ENCODE data around the gene IL32. TPM values are rescaled to one million over a fixed set of nuclear protein-coding genes. Genes with fewer than 3 reads are reported as not detected.
A peak's percentile ranks its signal among the peaks of the same experiment; 100 is the strongest.

The IL32 gene
- total and polyA plus RNA-seq, 2 experiments from 2014 or later = 2.3 to 6.1 TPM

DNA sequence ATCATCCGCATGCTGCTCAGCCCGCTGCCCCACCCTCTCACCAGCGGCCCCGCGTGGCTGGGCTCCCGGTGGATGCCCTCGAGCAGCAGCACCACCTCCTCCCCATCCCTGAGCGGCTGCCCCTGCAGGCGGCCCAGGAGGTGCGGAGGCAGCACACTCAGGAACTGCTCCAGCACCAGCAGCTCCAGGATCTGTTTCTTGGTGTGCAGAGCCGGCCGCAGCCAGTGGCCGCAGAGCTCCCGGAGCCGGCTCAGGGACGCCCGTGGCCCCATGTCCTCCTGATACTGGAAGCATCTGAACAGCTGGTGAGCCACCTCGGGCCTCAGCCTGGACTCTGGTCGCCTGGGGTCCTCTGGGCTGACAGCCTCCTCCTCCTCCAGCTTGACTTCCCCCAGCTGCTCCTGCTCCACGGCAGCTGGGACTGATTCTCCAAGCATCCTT is 27.1 kb downstream of the IL32 start:
- Mint-ChIP-seq H3K27me3 (ENCODE audit: insufficient read depth, low read depth, poor library complexity) (peaks cover 29% of the 10 kb centered on the region), H3K4me1 (peaks cover 39% of the 10 kb centered on the region), H3K9me3 (no peaks in the 10 kb centered on the region), H3K4me3 (no peak overlapping the region; the same call in 2 of the 3 replicates), H3K27ac (no peak overlapping the region), H3K36me3 (ENCODE audit: low read depth) (peaks cover 96% of the 10 kb centered on the region)
- no peak for TF ChIP-seq ZNF331 (CRISPR knock-in tag; IDR thresholded peaks at IDR 0.05; ENCODE audit: low read depth)
- no peak for TF ChIP-seq STAT1 (IDR thresholded peaks at IDR 0.05; ENCODE audit: unreplicated experiment)
- no peak for TF ChIP-seq EZH2 (IDR thresholded peaks at IDR 0.05; ENCODE audit: low read depth, unreplicated experiment)
- no peak for TF ChIP-seq EZH2phosphoT487 (IDR thresholded peaks at IDR 0.05; ENCODE audit: unreplicated experiment)
- TF ChIP-seq, protein P1, sequence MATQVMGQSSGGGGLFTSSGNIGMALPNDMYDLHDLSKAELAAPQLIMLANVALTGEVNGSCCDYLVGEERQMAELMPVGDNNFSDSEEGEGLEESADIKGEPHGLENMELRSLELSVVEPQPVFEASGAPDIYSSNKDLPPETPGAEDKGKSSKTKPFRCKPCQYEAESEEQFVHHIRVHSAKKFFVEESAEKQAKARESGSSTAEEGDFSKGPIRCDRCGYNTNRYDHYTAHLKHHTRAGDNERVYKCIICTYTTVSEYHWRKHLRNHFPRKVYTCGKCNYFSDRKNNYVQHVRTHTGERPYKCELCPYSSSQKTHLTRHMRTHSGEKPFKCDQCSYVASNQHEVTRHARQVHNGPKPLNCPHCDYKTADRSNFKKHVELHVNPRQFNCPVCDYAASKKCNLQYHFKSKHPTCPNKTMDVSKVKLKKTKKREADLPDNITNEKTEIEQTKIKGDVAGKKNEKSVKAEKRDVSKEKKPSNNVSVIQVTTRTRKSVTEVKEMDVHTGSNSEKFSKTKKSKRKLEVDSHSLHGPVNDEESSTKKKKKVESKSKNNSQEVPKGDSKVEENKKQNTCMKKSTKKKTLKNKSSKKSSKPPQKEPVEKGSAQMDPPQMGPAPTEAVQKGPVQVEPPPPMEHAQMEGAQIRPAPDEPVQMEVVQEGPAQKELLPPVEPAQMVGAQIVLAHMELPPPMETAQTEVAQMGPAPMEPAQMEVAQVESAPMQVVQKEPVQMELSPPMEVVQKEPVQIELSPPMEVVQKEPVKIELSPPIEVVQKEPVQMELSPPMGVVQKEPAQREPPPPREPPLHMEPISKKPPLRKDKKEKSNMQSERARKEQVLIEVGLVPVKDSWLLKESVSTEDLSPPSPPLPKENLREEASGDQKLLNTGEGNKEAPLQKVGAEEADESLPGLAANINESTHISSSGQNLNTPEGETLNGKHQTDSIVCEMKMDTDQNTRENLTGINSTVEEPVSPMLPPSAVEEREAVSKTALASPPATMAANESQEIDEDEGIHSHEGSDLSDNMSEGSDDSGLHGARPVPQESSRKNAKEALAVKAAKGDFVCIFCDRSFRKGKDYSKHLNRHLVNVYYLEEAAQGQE (IDR thresholded peaks at IDR 0.05; ENCODE audit: unreplicated experiment) = no peak
- no peak for TF ChIP-seq ZNF114 (CRISPR knock-in tag; IDR thresholded peaks at IDR 0.05)
- no peak for TF ChIP-seq NANOG (IDR thresholded peaks at IDR 0.05; ENCODE audit: borderline replicate concordance)
- ATAC-seq = no peak
- peaks cover 62% of the 10 kb centered on the region for H3F3A ChIP-seq (replicated peaks; ENCODE audit: low read depth)
- no peaks in the 10 kb centered on the region for H3K9me2 ChIP-seq (ENCODE audit: insufficient read depth)
- no peaks in the 10 kb centered on the region for H3K27me3 ChIP-seq (ENCODE audit: insufficient read depth)
- H2AFZ ChIP-seq = no peak overlapping the region
- H3K79me2 ChIP-seq (replicated peaks; ENCODE audit: insufficient read depth) = peaks cover 62% of the 10 kb centered on the region
- peaks cover 41% of the 10 kb centered on the region for H3K4me1 ChIP-seq (ENCODE audit: insufficient read depth)
- H3K4me3 ChIP-seq = no peak overlapping the region
- H3K36me3 ChIP-seq (ENCODE audit: insufficient read depth) = peaks cover 42% of the 10 kb centered on the region
- no peak for DNase-seq (ENCODE audit: low spot score)
- no peak overlapping the region for H3K27ac ChIP-seq (ENCODE audit: low read depth)
- H3K4me2 ChIP-seq = no peak overlapping the region
- H4K20me1 ChIP-seq (replicated peaks; ENCODE audit: insufficient read depth) = peaks cover 46% of the 10 kb centered on the region

DNA sequence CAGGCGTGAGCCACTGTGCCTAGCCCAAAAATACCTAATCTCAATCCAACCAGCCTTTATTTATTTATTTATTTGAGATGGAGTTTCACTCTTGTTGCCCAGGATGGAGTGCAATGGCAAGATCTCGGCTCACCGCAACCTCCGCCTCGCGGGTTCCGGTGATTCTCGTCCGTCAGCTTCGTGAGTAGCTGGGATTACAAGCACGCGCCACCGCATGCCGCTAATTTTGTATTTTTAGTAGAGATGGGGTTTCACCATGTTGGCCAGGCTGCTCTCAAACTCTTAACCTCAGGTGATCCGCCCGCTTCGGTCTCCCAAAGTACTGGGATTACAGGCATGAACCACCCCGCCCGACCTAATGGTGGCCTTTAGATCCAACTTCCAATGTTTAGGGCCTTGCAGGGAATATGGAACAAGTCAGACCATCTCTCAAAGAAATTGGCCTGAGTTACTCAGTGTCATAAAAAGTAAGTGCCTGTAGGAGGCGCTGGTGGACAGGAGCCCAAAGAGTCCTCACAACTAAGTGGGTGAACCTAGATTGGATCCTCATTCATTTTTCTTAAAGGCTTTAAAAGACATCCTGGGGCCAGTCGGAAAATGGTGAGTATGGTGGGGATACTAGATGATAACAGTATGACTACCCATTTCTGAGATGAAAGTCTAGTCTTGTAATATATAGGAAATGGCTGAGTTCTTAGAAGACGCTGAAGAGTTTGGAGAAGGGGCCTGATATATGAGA is 29.0 kb downstream of the IL32 start:
- Histone ChIP-seq H3K36me3 (ENCODE audit: insufficient read depth) (peaks cover 34% of the 10 kb centered on the region), H3K9me2 (ENCODE audit: insufficient read depth) (no peaks in the 10 kb centered on the region), H3K79me2 (replicated peaks; ENCODE audit: insufficient read depth) (peaks cover 62% of the 10 kb centered on the region), H3K4me1 (ENCODE audit: insufficient read depth) (peaks cover 39% of the 10 kb centered on the region), H3F3A (replicated peaks; ENCODE audit: low read depth) (peaks cover 57% of the 10 kb centered on the region), H3K27me3 (ENCODE audit: insufficient read depth) (no peaks in the 10 kb centered on the region), H4K20me1 (replicated peaks; ENCODE audit: insufficient read depth) (peaks cover 34% of the 10 kb centered on the region; the same call in 1 of the 2 replicates), H2AFZ (no peak overlapping the region), H3K27ac (ENCODE audit: low read depth) (peak overlapping the region; percentile 74; the same call in 1 of the 2 replicates), H3K4me3 (no peak overlapping the region), H3K4me2 (no peak overlapping the region; the same call in 1 of the 2 replicates)
- no peaks in the 10 kb centered on the region for H3K9me3 Mint-ChIP-seq
- H3K27me3 Mint-ChIP-seq (ENCODE audit: insufficient read depth, low read depth, poor library complexity) = peaks cover 33% of the 10 kb centered on the region
- H3K4me1 Mint-ChIP-seq = peaks cover 28% of the 10 kb centered on the region
- H3K4me3 Mint-ChIP-seq = peak overlapping the region; percentile 27; the same call in 2 of the 3 replicates
- DNase-seq (ENCODE audit: low spot score) (peak; percentile 86), ATAC-seq (peak; percentile 1; the same call in 1 of the 3 replicates)
- TF ChIP-seq, protein P2, sequence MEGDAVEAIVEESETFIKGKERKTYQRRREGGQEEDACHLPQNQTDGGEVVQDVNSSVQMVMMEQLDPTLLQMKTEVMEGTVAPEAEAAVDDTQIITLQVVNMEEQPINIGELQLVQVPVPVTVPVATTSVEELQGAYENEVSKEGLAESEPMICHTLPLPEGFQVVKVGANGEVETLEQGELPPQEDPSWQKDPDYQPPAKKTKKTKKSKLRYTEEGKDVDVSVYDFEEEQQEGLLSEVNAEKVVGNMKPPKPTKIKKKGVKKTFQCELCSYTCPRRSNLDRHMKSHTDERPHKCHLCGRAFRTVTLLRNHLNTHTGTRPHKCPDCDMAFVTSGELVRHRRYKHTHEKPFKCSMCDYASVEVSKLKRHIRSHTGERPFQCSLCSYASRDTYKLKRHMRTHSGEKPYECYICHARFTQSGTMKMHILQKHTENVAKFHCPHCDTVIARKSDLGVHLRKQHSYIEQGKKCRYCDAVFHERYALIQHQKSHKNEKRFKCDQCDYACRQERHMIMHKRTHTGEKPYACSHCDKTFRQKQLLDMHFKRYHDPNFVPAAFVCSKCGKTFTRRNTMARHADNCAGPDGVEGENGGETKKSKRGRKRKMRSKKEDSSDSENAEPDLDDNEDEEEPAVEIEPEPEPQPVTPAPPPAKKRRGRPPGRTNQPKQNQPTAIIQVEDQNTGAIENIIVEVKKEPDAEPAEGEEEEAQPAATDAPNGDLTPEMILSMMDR (conservative IDR thresholded peaks at IDR 0.05; ENCODE audit: low read depth in 2 of 2) = peak; percentile 84 to 97
- TF ChIP-seq NANOG (IDR thresholded peaks at IDR 0.05; ENCODE audit: borderline replicate concordance) = no peak
- TF ChIP-seq, protein P3, sequence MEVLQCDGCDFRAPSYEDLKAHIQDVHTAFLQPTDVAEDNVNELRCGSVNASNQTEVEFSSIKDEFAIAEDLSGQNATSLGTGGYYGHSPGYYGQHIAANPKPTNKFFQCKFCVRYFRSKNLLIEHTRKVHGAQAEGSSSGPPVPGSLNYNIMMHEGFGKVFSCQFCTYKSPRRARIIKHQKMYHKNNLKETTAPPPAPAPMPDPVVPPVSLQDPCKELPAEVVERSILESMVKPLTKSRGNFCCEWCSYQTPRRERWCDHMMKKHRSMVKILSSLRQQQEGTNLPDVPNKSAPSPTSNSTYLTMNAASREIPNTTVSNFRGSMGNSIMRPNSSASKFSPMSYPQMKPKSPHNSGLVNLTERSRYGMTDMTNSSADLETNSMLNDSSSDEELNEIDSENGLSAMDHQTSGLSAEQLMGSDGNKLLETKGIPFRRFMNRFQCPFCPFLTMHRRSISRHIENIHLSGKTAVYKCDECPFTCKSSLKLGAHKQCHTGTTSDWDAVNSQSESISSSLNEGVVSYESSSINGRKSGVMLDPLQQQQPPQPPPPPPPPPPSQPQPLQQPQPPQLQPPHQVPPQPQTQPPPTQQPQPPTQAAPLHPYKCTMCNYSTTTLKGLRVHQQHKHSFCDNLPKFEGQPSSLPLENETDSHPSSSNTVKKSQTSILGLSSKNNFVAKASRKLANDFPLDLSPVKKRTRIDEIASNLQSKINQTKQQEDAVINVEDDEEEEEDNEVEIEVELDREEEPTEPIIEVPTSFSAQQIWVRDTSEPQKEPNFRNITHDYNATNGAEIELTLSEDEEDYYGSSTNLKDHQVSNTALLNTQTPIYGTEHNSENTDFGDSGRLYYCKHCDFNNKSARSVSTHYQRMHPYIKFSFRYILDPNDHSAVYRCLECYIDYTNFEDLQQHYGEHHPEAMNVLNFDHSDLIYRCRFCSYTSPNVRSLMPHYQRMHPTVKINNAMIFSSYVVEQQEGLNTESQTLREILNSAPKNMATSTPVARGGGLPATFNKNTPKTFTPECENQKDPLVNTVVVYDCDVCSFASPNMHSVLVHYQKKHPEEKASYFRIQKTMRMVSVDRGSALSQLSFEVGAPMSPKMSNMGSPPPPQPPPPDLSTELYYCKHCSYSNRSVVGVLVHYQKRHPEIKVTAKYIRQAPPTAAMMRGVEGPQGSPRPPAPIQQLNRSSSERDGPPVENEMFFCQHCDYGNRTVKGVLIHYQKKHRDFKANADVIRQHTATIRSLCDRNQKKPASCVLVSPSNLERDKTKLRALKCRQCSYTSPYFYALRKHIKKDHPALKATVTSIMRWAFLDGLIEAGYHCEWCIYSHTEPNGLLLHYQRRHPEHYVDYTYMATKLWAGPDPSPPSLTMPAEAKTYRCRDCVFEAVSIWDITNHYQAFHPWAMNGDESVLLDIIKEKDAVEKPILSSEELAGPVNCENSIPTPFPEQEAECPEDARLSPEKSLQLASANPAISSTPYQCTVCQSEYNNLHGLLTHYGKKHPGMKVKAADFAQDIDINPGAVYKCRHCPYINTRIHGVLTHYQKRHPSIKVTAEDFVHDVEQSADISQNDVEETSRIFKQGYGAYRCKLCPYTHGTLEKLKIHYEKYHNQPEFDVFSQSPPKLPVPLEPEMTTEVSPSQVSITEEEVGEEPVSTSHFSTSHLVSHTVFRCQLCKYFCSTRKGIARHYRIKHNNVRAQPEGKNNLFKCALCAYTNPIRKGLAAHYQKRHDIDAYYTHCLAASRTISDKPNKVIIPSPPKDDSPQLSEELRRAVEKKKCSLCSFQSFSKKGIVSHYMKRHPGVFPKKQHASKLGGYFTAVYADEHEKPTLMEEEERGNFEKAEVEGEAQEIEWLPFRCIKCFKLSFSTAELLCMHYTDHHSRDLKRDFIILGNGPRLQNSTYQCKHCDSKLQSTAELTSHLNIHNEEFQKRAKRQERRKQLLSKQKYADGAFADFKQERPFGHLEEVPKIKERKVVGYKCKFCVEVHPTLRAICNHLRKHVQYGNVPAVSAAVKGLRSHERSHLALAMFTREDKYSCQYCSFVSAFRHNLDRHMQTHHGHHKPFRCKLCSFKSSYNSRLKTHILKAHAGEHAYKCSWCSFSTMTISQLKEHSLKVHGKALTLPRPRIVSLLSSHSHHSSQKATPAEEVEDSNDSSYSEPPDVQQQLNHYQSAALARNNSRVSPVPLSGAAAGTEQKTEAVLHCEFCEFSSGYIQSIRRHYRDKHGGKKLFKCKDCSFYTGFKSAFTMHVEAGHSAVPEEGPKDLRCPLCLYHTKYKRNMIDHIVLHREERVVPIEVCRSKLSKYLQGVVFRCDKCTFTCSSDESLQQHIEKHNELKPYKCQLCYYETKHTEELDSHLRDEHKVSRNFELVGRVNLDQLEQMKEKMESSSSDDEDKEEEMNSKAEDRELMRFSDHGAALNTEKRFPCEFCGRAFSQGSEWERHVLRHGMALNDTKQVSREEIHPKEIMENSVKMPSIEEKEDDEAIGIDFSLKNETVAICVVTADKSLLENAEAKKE (CRISPR knock-in tag; IDR thresholded peaks at IDR 0.05) = no peak
- H3K36me3 Mint-ChIP-seq (ENCODE audit: low read depth) = peaks cover 88% of the 10 kb centered on the region
- peak overlapping the region; percentile 52 for H3K27ac Mint-ChIP-seq

Data from GM23338 (cell line).